Activated T-helper 9 cell treated with anti-CD3 and anti-CD28 coated beads, Interleukin-2, amount 50 U/mL, for 16 hours (primary cell): ENCODE measurements around the gene CD83.
A peak's percentile ranks its signal among the peaks of the same experiment; 100 is the strongest.
"Not testable (repeated sequence)": the region's sequence is repeated elsewhere in the genome, so short reads cannot be mapped to it uniquely, and the experiment has no call there.

Experiments
- DNase-seq: peaks from one replicate; pipeline ENCODE4 v3.0.0-alpha.2; 2020; ENCODE audit warnings: low read depth

The CD83 gene

GRCh38 chr6:14117158-14118090 is at the start of gene CD83:
TSS of gene CD83 (plus strand) at chr6:14117772. CDS start at chr6:14117812, 40 bp downstream.
- DNase-seq = peak; percentile 79

DNA sequence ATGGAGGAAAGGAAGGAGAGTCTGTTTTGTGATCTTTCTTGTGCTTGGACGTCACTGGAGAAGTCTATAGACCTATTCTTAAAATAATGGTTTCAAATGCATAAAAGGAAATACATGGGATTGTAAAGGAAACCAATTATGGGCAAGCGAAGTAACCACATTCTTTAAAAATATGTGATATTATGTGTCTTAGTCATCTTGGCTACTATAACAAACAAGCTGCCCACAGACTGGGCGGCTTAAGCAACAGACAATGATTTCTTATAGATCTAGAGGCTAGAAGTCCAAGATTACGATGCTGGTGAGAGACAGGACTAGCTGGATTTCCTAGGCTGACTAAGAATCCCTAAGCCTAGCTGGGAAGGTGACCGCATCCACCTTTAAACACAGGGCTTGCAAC is 49.4 kb upstream of the CD83 start:
- no peak for DNase-seq

GRCh38 chr6:14068623-14069022 is 48.9 kb upstream of the CD83 start:
- no peak for DNase-seq

- DNase-seq = no peak
Measured at GRCh38 chr6:14070457-14070856, 47.1 kb upstream of the CD83 start.

GRCh38 chr6:14072084-14072483 is 45.5 kb upstream of the CD83 start:
- DNase-seq = no peak

- DNase-seq = not testable (repeated sequence)
Measured at GRCh38 chr6:14073561-14074354, 43.8 kb upstream of the CD83 start.

GRCh38 chr6:14074476-14075094 is 43.0 kb upstream of the CD83 start:
- no peak for DNase-seq

DNA sequence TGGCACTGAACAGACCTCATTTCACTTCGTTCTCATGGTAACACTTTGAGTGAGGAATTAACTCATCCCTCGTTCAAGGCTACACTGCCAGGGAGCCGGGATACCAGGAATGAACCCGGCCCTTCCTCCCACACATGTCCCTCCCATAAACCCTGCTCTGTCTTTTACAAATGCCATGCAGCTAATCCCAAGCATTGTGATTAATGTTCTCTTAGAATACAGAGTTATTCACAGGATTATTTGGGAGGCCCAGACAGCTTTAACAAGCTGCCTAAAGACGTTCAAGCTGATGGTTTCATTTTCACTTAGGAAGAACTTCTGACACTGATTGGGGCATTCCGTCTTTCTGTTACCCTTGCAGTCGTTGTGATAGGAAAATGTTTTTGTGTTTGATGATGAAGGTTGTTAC is 42.5 kb upstream of the CD83 start:
- DNase-seq = no peak

GRCh38 chr6:14077193-14077867 is 40.2 kb upstream of the CD83 start:
- no peak for DNase-seq

DNA sequence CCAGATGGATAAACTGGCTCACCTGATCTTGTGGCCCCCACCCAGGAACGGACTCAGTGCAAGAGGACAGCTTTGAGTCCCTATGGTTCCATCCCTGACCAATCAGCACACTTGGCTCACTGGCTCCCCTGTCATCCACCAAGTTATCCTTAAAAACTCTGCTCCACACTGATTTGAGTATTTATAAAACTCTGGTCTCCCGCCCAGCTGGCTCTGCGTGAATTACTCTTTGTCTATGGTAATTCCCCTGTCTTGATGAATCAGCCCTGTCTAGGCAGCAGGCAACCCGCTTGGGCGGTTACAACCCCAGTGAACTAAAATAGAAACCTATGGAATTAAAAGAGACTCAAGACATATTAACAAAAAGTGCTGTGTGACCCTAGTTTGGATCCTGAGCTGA is 38.1 kb upstream of the CD83 start:
- DNase-seq = no peak

- no peak for DNase-seq
Measured at GRCh38 chr6:14079971-14080370, 37.6 kb upstream of the CD83 start.

GRCh38 chr6:14081126-14081525 is 36.4 kb upstream of the CD83 start:
- no peak for DNase-seq

DNA sequence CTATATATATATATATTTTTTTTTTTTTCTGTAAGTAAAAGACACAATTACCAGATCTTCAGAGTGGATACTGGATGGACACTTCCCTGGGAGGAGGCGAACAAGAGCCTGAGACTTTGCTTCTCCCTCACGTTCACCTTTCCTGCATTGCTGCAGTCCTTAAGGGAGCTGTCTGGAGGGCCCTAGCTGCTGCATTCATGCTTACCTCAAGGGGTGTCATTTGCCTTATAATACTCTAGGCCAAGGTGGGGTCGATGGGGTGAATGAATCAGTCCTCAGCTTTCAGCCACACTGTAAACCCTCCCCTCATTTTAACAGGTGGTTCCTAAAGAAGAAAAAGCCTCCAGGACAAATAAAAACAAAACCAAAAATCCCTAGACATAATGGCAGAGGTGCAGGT is 34.8 kb upstream of the CD83 start:
- no peak for DNase-seq

DNA sequence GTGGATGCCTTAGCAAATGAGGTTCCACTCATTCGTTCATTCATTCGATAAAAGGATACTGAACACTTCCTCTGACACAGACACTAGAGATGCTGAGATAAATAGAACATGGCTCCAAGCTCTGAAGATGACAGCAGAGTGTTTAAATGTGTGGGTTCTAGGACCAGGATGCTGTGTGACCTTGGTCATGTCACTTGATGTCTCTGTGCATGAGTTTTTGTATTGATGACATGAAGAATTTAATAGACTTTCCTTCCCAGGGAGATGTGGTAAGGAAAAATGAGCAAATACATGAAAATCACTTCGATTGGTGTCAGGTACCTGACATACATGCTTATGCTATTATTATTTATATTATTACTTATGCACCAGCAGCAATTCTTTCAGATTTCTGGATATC is 34.3 kb upstream of the CD83 start:
- no peak for DNase-seq

DNA sequence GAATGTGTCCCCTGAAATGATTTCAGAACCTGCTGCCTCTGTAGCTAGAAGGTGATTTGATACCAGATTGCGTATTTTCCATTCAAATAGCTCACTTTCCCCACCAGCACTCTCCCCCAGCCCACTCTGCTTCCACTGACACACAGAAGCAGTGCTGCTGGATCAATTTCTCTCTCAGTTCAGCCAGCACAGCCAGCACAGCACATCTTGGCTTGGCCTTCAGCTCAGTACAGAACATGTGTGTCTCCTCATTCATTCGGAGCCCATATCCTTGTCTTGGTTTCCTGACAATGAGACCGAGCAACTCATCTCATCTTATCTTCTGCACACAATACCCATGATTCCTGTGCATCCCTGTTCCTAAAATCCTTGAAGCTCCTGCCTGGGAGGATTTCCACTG is 33.8 kb upstream of the CD83 start:
- DNase-seq = no peak

GRCh38 chr6:14084388-14084787 is 33.2 kb upstream of the CD83 start:
- DNase-seq = no peak

- no peak for DNase-seq
Measured at GRCh38 chr6:14085176-14085787, 32.3 kb upstream of the CD83 start.

DNA sequence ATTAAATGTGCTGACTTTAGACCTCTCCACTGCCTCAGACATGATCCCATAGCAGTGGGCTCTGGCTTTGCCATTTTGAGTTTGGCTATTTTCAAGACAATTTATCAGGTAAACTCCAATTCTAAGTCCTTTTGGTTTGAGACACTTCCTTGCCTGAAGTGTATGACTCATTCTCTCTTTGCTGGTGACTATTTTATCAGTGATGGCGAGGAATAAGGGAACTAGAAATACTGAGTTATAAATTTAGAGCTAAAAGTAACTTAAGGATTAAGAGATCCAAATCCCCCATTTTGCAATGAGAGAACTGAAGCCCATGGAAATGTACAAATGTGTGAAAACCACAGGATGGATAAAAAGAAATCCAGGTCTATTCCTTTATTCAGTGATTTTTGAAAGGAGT is 30.9 kb upstream of the CD83 start:
- DNase-seq = no peak

- DNase-seq = no peak
Measured at GRCh38 chr6:14088600-14089192, 28.9 kb upstream of the CD83 start.

DNA sequence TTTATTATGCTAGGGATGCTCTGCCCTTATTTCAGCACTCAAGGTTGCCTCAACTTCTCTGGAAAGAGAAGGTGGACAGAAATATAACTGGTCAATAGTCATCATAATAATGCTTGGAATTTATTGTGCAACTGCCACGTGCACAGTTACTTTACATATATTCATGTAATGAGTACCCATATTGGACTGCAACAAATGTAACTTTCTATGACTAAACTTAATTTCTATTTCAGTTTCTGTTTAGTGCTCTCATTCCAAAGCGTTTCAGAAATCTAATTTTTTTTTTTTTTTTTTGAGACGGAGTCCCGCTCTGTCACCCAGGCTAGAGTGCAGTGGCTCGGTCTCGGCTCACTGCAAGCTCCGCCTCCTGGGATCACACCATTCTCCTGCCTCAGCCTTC is 28.3 kb upstream of the CD83 start:
- no peak for DNase-seq

DNA sequence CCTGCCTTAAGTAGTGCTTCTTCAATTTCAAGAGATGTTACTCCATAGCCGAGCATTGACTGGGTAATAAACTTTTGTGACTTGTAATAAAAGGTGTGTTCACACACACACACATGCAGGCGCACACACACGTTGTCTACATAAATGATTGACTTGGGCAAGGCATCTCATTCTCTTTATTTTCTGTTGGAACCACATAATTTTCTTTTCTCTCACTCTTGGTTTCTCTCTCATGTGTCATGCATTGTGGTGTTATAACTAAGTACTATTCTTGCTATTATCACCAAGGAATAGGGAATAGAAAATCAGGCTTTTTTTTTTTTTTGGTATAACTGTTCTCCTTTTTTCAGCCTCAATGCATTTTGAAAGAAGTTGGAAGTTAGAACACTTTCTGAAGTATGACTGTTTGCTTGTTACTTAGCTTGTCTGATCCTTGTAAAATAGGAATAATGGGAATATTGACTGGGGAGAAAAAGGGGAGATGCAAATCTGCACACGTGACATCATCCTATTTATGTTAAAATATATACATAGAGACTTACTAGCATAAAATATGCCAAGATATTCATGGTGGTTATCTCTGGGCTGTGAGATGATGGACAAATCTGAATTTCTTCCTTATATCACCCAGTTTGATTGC is 26.1 kb upstream of the CD83 start:
- DNase-seq = no peak
